HepG2 (cell line): Measurements from ENCODE around the gene CCDC201.

Source experiments
- CHD2 ChIP-seq: IDR thresholded peaks from 2 replicates; pipeline ENCODE4 v1.6.1; 2011; ENCODE audit warnings: low read depth, low read length, improper control_type of control experiment
- CREM ChIP-seq, 2 experiments: sonication (generic) in 1 of 2; formaldehyde crosslinking in 1 of 2; IDR thresholded peaks; 2 replicates each; pipeline versions ENCODE4 v1.4.0 to v1.6.1; 2016 to 2020; ENCODE audit warnings: antibody characterized with exemption in 1 of 2, mild to moderate bottlenecking in 1 of 2, missing genetic modification reagents in 1 of 2
- FOXP1 ChIP-seq, 2 experiments: fragments of 450-650 bp in 1 of 2; IDR thresholded peaks; 2 replicates each; pipeline ENCODE4 v1.6.1; 2017 to 2018; ENCODE audit warnings: antibody characterized with exemption in 1 of 2
- NCOA5 ChIP-seq: sonication (generic); formaldehyde crosslinking; IDR thresholded peaks from 2 replicates; pipeline ENCODE4 v1.4.0; 2020; ENCODE audit warnings: missing genetic modification reagents
- PAXIP1 ChIP-seq: sonication (generic); formaldehyde crosslinking; conservative IDR thresholded peaks from 2 replicates; pipeline ENCODE4 v1.4.0; 2020; ENCODE audit warnings: mild to moderate bottlenecking, missing genetic modification reagents, moderate library complexity
- SIN3A ChIP-seq: IDR thresholded peaks from 2 replicates; pipeline ENCODE4 v1.6.1; 2011; ENCODE audit warnings: low read depth, mild to moderate bottlenecking, control low read depth, low read length, borderline replicate concordance
- SMC3 ChIP-seq: IDR thresholded peaks from 2 replicates; pipeline ENCODE4 v1.6.1; 2011; ENCODE audit warnings: low read length, improper control_type of control experiment
- SRF ChIP-seq: IDR thresholded peaks from 2 replicates; pipeline ENCODE4 v1.6.1; 2011; ENCODE audit warnings: mild to moderate bottlenecking, low read depth, low read length, moderate library complexity
- TBP ChIP-seq: sonication (generic); formaldehyde crosslinking; IDR thresholded peaks from 2 replicates; pipeline ENCODE4 v1.5.0; 2020; ENCODE audit warnings: missing genetic modification reagents
- ZSCAN30 ChIP-seq: sonication (generic); formaldehyde crosslinking; IDR thresholded peaks from 2 replicates; pipeline ENCODE4 v1.5.0; 2020; ENCODE audit warnings: mild to moderate bottlenecking, missing genetic modification reagents
- TF ChIP-seq, protein P1 (sequence below): sonication (generic); formaldehyde crosslinking; IDR thresholded peaks from 2 replicates; pipeline ENCODE4 v1.4.0; 2020; ENCODE audit warnings: missing genetic modification reagents
- TF ChIP-seq, protein P2 (sequence below): sonication (generic); formaldehyde crosslinking; IDR thresholded peaks from 2 replicates; pipeline ENCODE4 v1.5.0; 2020; ENCODE audit warnings: mild to moderate bottlenecking, missing genetic modification reagents
- TF ChIP-seq, protein P3 (sequence below): sonication (generic); formaldehyde crosslinking; IDR thresholded peaks from 2 replicates; pipeline ENCODE4 v1.5.0; 2020; ENCODE audit warnings: mild to moderate bottlenecking, missing genetic modification reagents, moderate library complexity

DNA sequence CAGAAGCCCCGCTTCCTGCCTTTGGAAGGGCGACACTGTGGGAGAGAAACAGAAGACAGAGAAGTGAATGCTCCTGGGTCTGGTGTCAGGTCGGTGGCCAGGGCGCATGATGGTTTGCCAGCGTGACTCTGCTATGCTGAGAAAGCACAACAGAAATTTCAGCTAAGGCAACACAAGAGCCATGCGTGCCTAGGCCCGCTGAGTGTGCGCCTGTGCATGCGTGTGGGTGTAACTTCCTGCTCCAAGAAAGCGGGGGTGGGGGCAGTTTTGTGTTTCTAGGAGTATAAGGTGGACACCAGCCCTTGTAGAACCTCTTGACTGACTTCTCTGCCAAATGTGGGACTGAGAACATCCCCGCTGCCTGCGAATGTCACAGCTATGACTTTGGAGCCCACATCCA, 42.0 kb upstream of the CCDC201 start:
- TF ChIP-seq PAXIP1 = no peak
- TF ChIP-seq FOXP1 (IDR thresholded peaks at IDR 0.05) = no peak
- no peak for TF ChIP-seq FOXP1 (CRISPR knock-in tag; IDR thresholded peaks at IDR 0.05)
- no peak for TF ChIP-seq SRF
- TF ChIP-seq, protein P1, sequence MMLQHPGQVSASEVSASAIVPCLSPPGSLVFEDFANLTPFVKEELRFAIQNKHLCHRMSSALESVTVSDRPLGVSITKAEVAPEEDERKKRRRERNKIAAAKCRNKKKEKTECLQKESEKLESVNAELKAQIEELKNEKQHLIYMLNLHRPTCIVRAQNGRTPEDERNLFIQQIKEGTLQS (CRISPR knock-in tag) = no peak
- no peak for TF ChIP-seq SMC3
- TF ChIP-seq TBP (CRISPR knock-in tag) = no peak
- no peak for TF ChIP-seq ZSCAN30
- no peak for TF ChIP-seq CREM (IDR thresholded peaks at IDR 0.05)
- no peak for TF ChIP-seq CREM (CRISPR knock-in tag; IDR thresholded peaks at IDR 0.05)
- TF ChIP-seq CHD2 = no peak
- TF ChIP-seq, protein P2, sequence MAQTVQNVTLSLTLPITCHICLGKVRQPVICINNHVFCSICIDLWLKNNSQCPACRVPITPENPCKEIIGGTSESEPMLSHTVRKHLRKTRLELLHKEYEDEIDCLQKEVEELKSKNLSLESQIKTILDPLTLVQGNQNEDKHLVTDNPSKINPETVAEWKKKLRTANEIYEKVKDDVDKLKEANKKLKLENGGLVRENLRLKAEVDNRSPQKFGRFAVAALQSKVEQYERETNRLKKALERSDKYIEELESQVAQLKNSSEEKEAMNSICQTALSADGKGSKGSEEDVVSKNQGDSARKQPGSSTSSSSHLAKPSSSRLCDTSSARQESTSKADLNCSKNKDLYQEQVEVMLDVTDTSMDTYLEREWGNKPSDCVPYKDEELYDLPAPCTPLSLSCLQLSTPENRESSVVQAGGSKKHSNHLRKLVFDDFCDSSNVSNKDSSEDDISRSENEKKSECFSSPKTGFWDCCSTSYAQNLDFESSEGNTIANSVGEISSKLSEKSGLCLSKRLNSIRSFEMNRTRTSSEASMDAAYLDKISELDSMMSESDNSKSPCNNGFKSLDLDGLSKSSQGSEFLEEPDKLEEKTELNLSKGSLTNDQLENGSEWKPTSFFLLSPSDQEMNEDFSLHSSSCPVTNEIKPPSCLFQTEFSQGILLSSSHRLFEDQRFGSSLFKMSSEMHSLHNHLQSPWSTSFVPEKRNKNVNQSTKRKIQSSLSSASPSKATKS = no peak
- no peak for TF ChIP-seq SIN3A
- TF ChIP-seq, protein P3, sequence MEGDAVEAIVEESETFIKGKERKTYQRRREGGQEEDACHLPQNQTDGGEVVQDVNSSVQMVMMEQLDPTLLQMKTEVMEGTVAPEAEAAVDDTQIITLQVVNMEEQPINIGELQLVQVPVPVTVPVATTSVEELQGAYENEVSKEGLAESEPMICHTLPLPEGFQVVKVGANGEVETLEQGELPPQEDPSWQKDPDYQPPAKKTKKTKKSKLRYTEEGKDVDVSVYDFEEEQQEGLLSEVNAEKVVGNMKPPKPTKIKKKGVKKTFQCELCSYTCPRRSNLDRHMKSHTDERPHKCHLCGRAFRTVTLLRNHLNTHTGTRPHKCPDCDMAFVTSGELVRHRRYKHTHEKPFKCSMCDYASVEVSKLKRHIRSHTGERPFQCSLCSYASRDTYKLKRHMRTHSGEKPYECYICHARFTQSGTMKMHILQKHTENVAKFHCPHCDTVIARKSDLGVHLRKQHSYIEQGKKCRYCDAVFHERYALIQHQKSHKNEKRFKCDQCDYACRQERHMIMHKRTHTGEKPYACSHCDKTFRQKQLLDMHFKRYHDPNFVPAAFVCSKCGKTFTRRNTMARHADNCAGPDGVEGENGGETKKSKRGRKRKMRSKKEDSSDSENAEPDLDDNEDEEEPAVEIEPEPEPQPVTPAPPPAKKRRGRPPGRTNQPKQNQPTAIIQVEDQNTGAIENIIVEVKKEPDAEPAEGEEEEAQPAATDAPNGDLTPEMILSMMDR (CRISPR knock-in tag) = no peak
- no peak for TF ChIP-seq NCOA5 (CRISPR knock-in tag)
